HS-27A (cell line): ENCODE measurements around the gene NR5A2.
"Not testable (repeated sequence)": the region's sequence is repeated elsewhere in the genome, so short reads cannot be mapped to it uniquely, and the experiment has no call there.

ENCODE experiments used
- DNase-seq: peaks from one replicate; pipeline ENCODE4 v3.0.0-alpha.2; 2012; ENCODE audit warnings: low read depth, missing footprints

NR5A2 gene

DNA sequence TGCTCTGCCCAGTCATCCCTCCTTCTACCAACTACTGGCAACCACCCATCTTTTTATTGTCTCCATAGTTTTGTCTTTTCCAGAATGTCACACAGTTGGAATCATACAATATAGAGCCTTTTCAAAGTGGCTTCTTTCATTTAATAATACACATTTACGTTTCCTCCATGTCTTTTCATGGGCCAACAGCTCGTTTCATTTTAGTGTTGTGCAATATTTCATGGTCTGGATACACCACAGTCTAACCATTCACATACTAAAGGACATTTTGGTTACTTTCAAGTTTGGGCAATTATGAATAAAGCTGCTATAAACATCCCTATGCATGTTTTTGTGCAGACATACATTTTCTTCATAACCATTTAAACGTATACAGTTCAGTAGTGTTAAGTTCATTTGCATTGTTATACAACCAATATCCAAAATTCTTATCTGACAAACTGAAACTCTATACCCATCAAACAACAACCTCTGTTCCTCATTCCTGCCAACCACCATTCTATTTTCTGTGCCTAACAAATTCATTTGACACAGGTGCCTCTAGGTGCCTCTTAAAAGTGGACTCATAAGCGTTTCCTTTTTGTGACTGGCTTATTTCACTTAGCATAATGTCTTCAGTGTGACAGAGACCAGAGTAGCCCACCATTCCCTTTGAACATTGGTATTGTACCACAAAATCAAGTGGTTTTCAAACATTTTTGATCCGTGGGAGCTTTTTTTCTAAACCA lies 138.1 kb downstream of the NR5A2 start:
- no peak for DNase-seq

DNA sequence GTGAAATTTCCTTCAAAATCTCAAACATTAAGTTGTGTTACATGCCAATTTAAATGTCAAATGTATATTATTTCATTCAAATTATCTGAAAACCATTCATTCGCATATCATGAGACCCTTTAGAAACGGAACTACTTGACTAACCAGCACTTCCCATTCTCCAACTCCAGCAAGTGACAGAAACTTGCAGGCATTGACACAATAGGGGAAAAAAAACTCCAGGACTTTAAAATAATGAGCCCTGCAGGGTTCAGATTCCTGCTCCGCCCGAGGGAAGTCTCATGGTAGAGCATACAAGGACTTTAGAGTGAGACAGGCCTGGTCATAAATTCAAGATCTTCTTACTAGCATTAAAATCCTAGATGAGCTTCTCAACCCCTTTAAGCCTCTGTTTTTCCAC lies 138.9 kb downstream of the NR5A2 start:
- no peak for DNase-seq

- DNase-seq: no peak
These were observed 141.4 kb downstream of the NR5A2 start for GRCh38 chr1:200168926-200169325.

- peak; percentile 26 for DNase-seq
These were observed 144.8 kb downstream of the NR5A2 start for GRCh38 chr1:200172311-200172710.

DNA sequence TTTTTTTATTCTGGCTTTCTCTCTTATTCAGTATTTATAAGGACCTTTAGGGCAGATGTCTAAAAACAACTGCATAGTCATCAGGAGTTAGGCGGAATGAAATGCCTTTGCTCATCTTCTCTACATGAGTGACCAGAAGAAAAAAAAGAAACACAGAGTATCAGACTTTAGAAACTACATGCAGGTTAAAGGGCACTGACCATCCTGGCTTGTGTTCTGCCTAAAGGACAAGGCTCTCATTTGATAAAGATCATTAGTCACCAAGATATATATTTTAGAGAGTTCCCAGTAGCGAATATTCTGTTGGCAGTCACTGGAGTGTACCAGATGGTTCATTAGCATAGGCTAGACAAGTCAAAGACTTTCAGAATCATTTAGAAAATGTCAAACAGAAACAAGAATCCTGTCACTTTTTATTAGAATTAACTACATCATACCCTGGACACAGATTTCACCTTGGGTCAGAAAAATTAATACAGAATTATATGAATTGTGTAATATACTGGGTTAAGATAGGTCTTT lies 145.6 kb downstream of the NR5A2 start:
- no peak for DNase-seq

- no peak for DNase-seq
These were observed 147.2 kb downstream of the NR5A2 start for GRCh38 chr1:200174525-200175295.

DNA sequence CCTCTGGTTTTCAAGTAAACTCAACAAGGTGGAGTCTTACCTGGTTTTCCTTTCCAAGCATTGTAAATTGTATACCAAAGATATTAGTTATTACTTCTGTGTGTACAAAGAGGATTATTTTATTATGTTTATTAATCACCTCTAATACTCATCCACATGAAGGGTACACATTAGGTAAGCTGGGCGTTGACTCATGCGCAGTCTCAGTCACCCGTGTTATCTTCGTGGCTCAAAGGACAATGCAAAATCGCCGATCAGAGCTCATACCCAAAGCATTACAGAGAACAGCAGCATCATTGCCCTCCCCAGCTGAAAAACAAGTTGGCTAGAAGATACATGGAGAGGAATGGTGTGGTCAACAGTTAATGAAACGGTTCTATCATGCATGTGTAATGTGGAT lies 148.7 kb downstream of the NR5A2 start:
- no peak for DNase-seq

GRCh38 chr1:200176798-200177197 lies 149.3 kb downstream of the NR5A2 start:
- no peak for DNase-seq

- no peak for DNase-seq
These were observed 150.8 kb downstream of the NR5A2 start for GRCh38 chr1:200178340-200178739.

- DNase-seq: no peak
These were observed 151.7 kb downstream of the NR5A2 start for GRCh38 chr1:200179126-200179780.

GRCh38 chr1:200179781-200180160 lies 152.3 kb downstream of the NR5A2 start:
- no peak for DNase-seq

DNA sequence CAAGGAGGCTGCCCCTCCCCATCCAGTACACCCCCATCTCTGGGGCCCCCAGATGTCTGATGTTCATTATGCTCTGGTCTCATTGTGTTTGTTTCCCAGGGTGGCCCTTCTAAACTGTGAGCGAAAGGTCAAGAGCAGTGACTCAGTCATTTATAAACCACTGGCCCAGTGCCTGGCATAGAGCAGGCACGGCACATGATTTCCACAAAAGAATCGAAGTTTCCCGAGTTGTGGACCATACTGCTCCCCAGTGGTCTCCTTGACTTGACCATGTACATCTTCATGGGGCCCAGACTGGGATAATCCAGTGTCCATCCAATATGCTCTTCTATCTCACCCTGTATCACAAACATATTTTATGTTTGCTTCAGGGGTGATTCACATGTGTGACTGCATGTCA lies 153.3 kb downstream of the NR5A2 start:
- peak; percentile 27 for DNase-seq

DNA sequence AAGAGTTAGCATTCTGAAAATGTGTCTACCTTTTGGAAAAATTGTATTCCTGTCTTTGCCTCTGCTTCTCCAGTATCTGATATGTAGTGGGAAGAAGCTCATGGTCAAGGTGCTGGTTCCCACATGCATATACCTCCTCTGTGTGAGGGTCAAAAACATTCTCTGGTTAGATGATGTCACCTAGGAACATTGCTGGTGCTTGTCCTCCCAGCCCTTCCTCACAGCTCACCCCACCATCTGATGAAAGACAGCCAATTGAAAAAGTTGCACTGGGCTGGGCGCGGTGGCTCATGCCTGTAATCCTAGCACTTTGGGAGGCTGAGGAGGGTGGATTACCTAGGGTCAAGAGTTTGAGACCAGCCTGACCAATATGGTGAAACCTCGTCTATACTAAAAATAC lies 154.4 kb downstream of the NR5A2 start:
- DNase-seq: no peak

DNA sequence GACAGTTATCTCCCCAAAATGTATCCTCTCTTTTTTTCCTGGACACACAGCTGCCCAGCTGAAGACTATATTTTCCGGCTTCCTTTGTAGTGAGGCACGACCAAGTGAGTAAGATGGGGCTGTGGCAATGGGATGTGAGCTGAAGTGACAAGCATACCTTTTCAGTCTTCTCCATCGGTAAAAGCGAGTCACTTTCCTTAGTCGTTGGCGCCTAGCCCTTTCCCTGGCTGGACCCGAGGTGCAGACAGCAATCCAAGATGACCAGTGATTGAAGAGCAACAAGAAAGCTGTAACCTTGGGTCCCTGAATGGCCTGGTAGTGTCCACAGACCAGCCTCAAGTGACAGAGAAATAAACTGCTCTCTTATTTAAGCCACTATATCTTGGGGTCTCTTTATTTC lies 155.2 kb downstream of the NR5A2 start:
- no peak for DNase-seq

DNA sequence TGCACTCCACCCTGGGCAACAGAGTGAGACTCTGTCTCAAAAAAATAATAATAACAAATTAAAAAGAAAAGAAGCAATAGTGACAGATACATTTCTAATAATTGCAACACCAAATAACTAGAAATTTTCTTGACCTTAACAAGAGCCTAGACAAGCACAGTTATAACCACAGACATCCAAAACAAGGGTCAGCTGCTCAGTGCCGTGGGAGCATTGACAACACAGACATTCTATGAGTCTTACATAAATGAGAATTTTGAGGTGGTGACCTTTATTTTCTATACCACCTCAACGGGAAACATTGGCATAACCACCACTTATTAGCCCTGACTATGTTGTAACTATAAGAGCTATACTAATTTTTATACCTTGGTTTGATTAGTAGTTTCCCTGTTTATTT lies 156.1 kb downstream of the NR5A2 start:
- DNase-seq: no peak

DNA sequence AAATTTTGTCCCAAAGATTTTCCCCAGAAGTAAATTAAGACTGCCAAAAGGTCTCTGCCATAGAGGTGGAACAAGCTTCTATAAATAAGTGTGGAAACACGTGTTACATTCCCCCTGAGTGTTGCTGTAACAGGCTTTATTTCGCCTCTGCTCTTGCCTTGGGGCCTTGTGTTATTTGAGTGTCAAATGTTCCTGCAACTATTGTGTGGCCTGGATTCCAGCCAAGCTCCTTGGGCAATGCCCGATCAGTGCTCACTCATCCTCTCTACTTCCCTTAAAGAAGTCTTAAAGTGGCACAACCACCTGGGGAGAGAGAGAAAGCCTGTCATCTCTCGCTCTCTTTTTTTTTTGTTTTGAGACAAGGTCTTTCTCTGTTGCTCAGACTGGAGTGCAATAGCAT lies 156.7 kb downstream of the NR5A2 start:
- peak; percentile 45 for DNase-seq

- DNase-seq: not testable (repeated sequence)
These were observed 157.7 kb downstream of the NR5A2 start for GRCh38 chr1:200185191-200185590.

- not testable (repeated sequence) for DNase-seq
These were observed 159.8 kb downstream of the NR5A2 start for GRCh38 chr1:200187332-200187731.

DNA sequence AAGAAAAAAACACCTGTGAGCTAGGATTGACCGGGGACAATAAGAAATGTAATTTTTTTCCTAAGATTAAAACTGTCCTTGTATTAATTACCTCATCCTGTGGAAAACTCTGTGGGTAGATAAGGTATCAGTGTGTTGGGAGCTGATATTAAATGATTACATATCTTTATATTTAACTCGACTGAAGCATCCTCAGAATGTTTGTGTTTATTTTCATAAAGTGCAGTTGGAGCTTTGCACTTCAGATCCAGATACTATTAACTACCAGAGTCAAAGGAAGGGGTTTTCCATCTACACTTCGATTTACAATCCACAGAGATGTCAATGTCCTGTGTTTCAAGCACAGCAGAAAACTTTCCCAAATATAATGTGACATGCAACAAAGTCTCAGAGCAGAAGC lies 164.5 kb downstream of the NR5A2 start:
- no peak for DNase-seq

GRCh38 chr1:200194477-200194876 lies 167.0 kb downstream of the NR5A2 start:
- DNase-seq: no peak

DNA sequence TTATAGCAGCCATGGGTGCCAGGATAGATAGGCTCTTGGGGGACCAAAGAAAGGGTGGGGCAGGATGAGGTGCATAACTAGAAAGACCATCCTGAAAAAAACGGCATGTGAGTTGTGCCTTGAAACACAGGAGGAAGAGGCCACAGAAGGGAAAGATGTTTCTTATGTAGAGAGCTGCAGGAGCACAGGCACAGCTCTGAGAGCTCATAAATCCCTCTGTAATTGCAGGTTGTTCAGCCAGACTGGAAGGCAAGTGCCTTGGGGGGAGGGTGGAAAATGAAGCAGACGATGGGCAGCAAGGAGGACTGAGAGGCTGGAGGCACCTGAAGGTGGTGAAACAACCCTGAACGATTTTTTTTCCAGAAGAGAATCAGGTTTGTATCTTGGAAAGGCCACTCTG lies 170.7 kb downstream of the NR5A2 start:
- DNase-seq: no peak

DNA sequence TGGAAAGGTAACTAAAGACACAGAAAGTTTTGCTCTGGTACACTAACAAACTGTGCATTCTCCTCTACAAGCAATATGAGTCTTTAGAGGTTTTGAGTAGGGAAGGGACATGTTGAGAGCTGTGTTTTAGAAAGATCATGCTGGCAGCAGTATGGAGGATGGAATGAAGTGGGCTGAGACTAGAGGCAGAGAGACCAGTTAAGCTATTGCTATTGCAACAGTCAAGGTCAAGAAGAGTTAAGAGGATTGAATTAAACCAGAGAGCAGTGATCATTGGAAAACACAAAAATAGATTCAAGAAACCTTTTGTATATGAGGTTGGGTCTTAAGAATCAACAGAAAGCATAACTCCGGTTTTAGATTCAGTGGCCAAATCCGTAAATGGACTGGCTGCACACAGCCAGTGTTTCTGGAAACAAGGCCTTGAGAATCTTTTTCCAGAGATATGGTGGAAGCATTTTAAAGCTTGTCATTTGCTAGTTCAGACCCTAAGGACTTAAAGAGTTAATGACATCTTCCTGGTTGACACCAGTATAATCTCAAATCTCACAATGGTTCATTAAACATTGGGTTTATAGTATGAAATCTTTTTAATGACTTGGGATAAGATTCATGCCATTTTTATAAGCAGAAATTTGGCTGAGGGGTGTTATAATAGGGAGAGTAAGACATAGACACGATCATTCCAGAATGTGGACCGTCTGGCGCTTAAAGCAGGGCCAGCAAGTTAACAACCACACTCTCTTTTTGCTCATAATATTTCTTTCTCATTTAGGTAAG lies 177.9 kb downstream of the NR5A2 start:
- no peak for DNase-seq
